ENCODE results near the gene FGGY. TPM values are rescaled to one million over a fixed set of nuclear protein-coding genes. Genes with fewer than 3 reads are reported as not detected.

FGGY gene
- total RNA-seq, 4 donors from 2014 or later = 23.3 to 26.4 (median 25.3) TPM

GRCh38 chr1:59305188-59305587 lies 8.3 kb downstream of the FGGY start:
- H3K27me3 ChIP-seq = no peaks in the 10 kb centered on the region
- H3K36me3 ChIP-seq = no peaks in the 10 kb centered on the region
- peaks cover 0 to 11% (median 4%) of the 10 kb centered on the region in 4 donors for H3K9me3 ChIP-seq
- H3K4me3 ChIP-seq = no peak overlapping the region
- H3K4me1 ChIP-seq = no peaks in the 10 kb centered on the region
- TF ChIP-seq CTCF (IDR thresholded peaks at IDR 0.05) (no peak), EP300 (IDR thresholded peaks at IDR 0.05) (no peak), POLR2A (IDR thresholded peaks at IDR 0.05; ENCODE audit: low read depth) (no peak), POLR2AphosphoS5 (IDR thresholded peaks at IDR 0.05) (no peak)
- no peak for DNase-seq (ENCODE audit: extremely low spot score)
- H3K27ac ChIP-seq (replicated peaks in 1 of 4) = no peak overlapping the region
- intact Hi-C loops (cut with DNase I) = no loop called here

- no peak overlapping the region for H3K27ac ChIP-seq (replicated peaks in 1 of 4)
- H3K36me3 ChIP-seq = no peaks in the 10 kb centered on the region
- H3K27me3 ChIP-seq = no peaks in the 10 kb centered on the region
- no peak for TF ChIP-seq POLR2AphosphoS5 (IDR thresholded peaks at IDR 0.05)
- TF ChIP-seq CTCF (IDR thresholded peaks at IDR 0.05) = no peak
- TF ChIP-seq POLR2A (IDR thresholded peaks at IDR 0.05; ENCODE audit: low read depth) = no peak
- TF ChIP-seq EP300 (IDR thresholded peaks at IDR 0.05) = no peak
- no peak for DNase-seq (ENCODE audit: extremely low spot score)
- no peak overlapping the region for H3K4me3 ChIP-seq
- no peaks in the 10 kb centered on the region for H3K4me1 ChIP-seq
- intact Hi-C loops (cut with DNase I) = no loop called here
- peaks cover 0 to 11% (median 4%) of the 10 kb centered on the region in 4 donors for H3K9me3 ChIP-seq
These were observed 10.7 kb downstream of the FGGY start for GRCh38 chr1:59307591-59307990.

- no peak for TF ChIP-seq EP300 (IDR thresholded peaks at IDR 0.05)
- no peak for TF ChIP-seq POLR2AphosphoS5 (IDR thresholded peaks at IDR 0.05)
- no peak for TF ChIP-seq POLR2A (IDR thresholded peaks at IDR 0.05; ENCODE audit: low read depth)
These were observed 11.9 kb downstream of the FGGY start for GRCh38 chr1:59308839-59309238.

GRCh38 chr1:59309392-59309791 lies 12.5 kb downstream of the FGGY start:
- intact Hi-C loops (cut with DNase I) = no loop called here
- WGBS = 99% methylated on average over 5 of the region's 5 CpGs
- TF ChIP-seq POLR2AphosphoS5 (IDR thresholded peaks at IDR 0.05) (no peak), POLR2A (IDR thresholded peaks at IDR 0.05; ENCODE audit: low read depth) (no peak), EP300 (IDR thresholded peaks at IDR 0.05) (no peak), CTCF (IDR thresholded peaks at IDR 0.05) (no peak)
- H3K27ac ChIP-seq (replicated peaks in 1 of 4) = no peak overlapping the region
- DNase-seq (ENCODE audit: extremely low spot score) = no peak
- H3K27me3 ChIP-seq = no peaks in the 10 kb centered on the region
- H3K4me3 ChIP-seq = no peak overlapping the region
- no peaks in the 10 kb centered on the region for H3K4me1 ChIP-seq
- H3K36me3 ChIP-seq = no peaks in the 10 kb centered on the region
- H3K9me3 ChIP-seq = peaks cover 0 to 11% (median 4%) of the 10 kb centered on the region in 4 donors

More at GRCh38 chr1:59308839-59309238, 11.9 kb downstream of the FGGY start:
- intact Hi-C loops (cut with DNase I) = no loop called here
- Histone ChIP-seq H3K4me1 (no peaks in the 10 kb centered on the region), H3K27me3 (no peaks in the 10 kb centered on the region), H3K9me3 (peaks cover 0 to 11% (median 4%) of the 10 kb centered on the region in 4 donors), H3K4me3 (no peak overlapping the region), H3K36me3 (no peaks in the 10 kb centered on the region), H3K27ac (replicated peaks in 1 of 4) (no peak overlapping the region)
- DNase-seq (ENCODE audit: extremely low spot score) = no peak

- intact Hi-C loops (cut with DNase I) = no loop called here
- Histone ChIP-seq H3K9me3 (peaks cover 0 to 9% (median 4%) of the 10 kb centered on the region in 4 donors), H3K36me3 (no peaks in the 10 kb centered on the region), H3K4me3 (no peak overlapping the region), H3K4me1 (no peaks in the 10 kb centered on the region), H3K27ac (replicated peaks in 1 of 4) (no peak overlapping the region), H3K27me3 (no peaks in the 10 kb centered on the region)
- TF ChIP-seq POLR2A (IDR thresholded peaks at IDR 0.05; ENCODE audit: low read depth) (no peak), POLR2AphosphoS5 (IDR thresholded peaks at IDR 0.05) (no peak), EP300 (IDR thresholded peaks at IDR 0.05) (no peak), CTCF (IDR thresholded peaks at IDR 0.05) (no peak)
- no peak for DNase-seq (ENCODE audit: extremely low spot score)
- 92% methylated on average over 5 of the region's 5 CpGs for WGBS
These were observed 13.1 kb downstream of the FGGY start for GRCh38 chr1:59309795-59310548.

Data from esophagus muscularis mucosa (tissue), 4 donors.